Keratinocyte (primary cell): ENCODE results near the gene KCTD1. TPM values are rescaled to one million over a fixed set of nuclear protein-coding genes. Genes with fewer than 3 reads are reported as not detected.

Experiments used
- DNase-seq: peaks from one replicate; pipeline ENCODE4 v3.0.0-alpha.2; 2011; ENCODE audit warnings: low read depth, missing footprints, low spot score
- FAIRE-seq: peaks from 2 replicates; lab custom pipeline; 2011; peaks lifted over from hg19 to GRCh38; lab: Jason Lieb, UNC
- H2AFZ ChIP-seq: 2 replicates; pipeline ENCODE4 v1.6.0; 2012; ENCODE audit warnings: low read length, control low read depth, inconsistent platforms; ENCODE audit not compliant: control insufficient read depth
- H3K27ac ChIP-seq: 2 replicates; pipeline ENCODE4 v1.5.1; 2011; ENCODE audit warnings: low read length; ENCODE audit not compliant: control insufficient read depth, insufficient read depth
- H3K27me3 ChIP-seq: 3 replicates; pipeline ENCODE4 v1.6.0; 2011; ENCODE audit warnings: low read length; ENCODE audit not compliant: control insufficient read depth, insufficient read depth; ENCODE audit errors: extremely low read depth
- H3K36me3 ChIP-seq, 2 experiments: 2 replicates in 1 of 2; 3 replicates in 1 of 2; pipeline ENCODE4 v1.5.1; 2011; ENCODE audit warnings: low read length in 2 of 2, mild to moderate bottlenecking in 1 of 2; ENCODE audit not compliant: control insufficient read depth in 2 of 2, insufficient read depth in 2 of 2; ENCODE audit errors: extremely low read depth in 1 of 2
- H3K4me1 ChIP-seq: 3 replicates; pipeline ENCODE4 v1.5.1; 2011; ENCODE audit warnings: low read length; ENCODE audit not compliant: control insufficient read depth, insufficient read depth; ENCODE audit errors: extremely low read depth
- H3K4me2 ChIP-seq: 3 replicates; pipeline ENCODE4 v1.6.0; 2011; ENCODE audit warnings: low read depth, low read length; ENCODE audit not compliant: control insufficient read depth, insufficient read depth; ENCODE audit errors: extremely low read depth
- H3K4me3 ChIP-seq, 3 experiments: fragments of 200-600 bp in 1 of 3; sonication (generic) in 1 of 3; 2 replicates in 2 of 3; 3 replicates in 1 of 3; pipeline ENCODE4 v1.5.1; 2011 to 2016; ENCODE audit warnings: low read length in 3 of 3, mild to moderate bottlenecking in 3 of 3, control low read depth in 2 of 3, inconsistent platforms in 1 of 3, low read depth in 1 of 3, mixed read lengths in 1 of 3, mixed run types in 1 of 3, moderate library complexity in 1 of 3; ENCODE audit not compliant: control insufficient read depth in 2 of 3, insufficient read depth in 2 of 3; ENCODE audit errors: extremely low read depth in 1 of 3
- H3K79me2 ChIP-seq: 2 replicates; pipeline ENCODE4 v1.6.0; 2012; ENCODE audit warnings: low read length; ENCODE audit not compliant: control insufficient read depth, insufficient read depth
- H3K9ac ChIP-seq: 3 replicates; pipeline ENCODE4 v1.6.0; 2011; ENCODE audit warnings: low read length; ENCODE audit not compliant: control insufficient read depth, insufficient read depth; ENCODE audit errors: extremely low read depth
- H3K9me1 ChIP-seq: 3 replicates; pipeline ENCODE4 v1.6.0; 2011; ENCODE audit warnings: low read length; ENCODE audit not compliant: control insufficient read depth, insufficient read depth; ENCODE audit errors: extremely low read depth
- H3K9me3 ChIP-seq: 2 replicates; pipeline ENCODE4 v1.5.1; 2012; ENCODE audit warnings: low read depth, low read length; ENCODE audit not compliant: control insufficient read depth
- H4K20me1 ChIP-seq: 3 replicates; pipeline ENCODE4 v1.6.0; 2011; ENCODE audit warnings: low read length; ENCODE audit not compliant: control insufficient read depth, insufficient read depth; ENCODE audit errors: extremely low read depth
- EZH2 ChIP-seq: IDR thresholded peaks from one replicate; pipeline ENCODE4 v1.6.1; 2012; ENCODE audit warnings: inconsistent platforms, mild to moderate bottlenecking, low read length, moderate library complexity
- dilution Hi-C: fragments of 300-500 bp; cut with MboI; formaldehyde crosslinking; loops from one replicate; pipeline ENCODE4 v1.7.0; 2020; ENCODE audit warnings: low sequenced_read_pairs; ENCODE audit not compliant: extremely low pct_ligation_motif_present
- polyA plus RNA-seq, 5 experiments: library from polyadenylated mRNA; depleted of rRNA in 3 of 5; stranded (reverse) in 3 of 5; stranded (forward) in 1 of 5; unstranded in 1 of 5; fragments of >200 nt; gene quantifications; 1 replicate in 1 of 5; 2 replicates in 3 of 5; 3 replicates in 1 of 5; pipeline versions ENCODE4 v1.2.1 to v1.2.3, GENCODE V29; 2011 to 2012; ENCODE audit warnings: missing spikeins in 2 of 5, low read depth in 1 of 5, low replicate concordance in 1 of 5
- TF ChIP-seq, protein P1 (sequence below), 3 experiments: IDR thresholded peaks in 1 of 3; conservative IDR thresholded peaks in 1 of 3; optimal IDR thresholded peaks in 1 of 3; 2 replicates in 2 of 3; 3 replicates in 1 of 3; pipeline versions ENCODE3 to v1.5.1; 2011; ENCODE audit warnings: low read length in 3 of 3, mild to moderate bottlenecking in 3 of 3, moderate library complexity in 2 of 3, control low read depth in 1 of 3, inconsistent platforms in 1 of 3; ENCODE audit not compliant: insufficient read depth in 2 of 3; ENCODE audit errors: extremely low read depth in 1 of 3

The KCTD1 gene
- polyA plus RNA-seq, 1 donor (not counting 4 experiments of a cell fraction or from before 2014, with no cell fraction given), result 32.1 TPM

- FAIRE-seq, result peak; percentile 70
- H3K9ac ChIP-seq, result no peak overlapping the region
- no peak for TF ChIP-seq EZH2
- TF ChIP-seq, protein P1, sequence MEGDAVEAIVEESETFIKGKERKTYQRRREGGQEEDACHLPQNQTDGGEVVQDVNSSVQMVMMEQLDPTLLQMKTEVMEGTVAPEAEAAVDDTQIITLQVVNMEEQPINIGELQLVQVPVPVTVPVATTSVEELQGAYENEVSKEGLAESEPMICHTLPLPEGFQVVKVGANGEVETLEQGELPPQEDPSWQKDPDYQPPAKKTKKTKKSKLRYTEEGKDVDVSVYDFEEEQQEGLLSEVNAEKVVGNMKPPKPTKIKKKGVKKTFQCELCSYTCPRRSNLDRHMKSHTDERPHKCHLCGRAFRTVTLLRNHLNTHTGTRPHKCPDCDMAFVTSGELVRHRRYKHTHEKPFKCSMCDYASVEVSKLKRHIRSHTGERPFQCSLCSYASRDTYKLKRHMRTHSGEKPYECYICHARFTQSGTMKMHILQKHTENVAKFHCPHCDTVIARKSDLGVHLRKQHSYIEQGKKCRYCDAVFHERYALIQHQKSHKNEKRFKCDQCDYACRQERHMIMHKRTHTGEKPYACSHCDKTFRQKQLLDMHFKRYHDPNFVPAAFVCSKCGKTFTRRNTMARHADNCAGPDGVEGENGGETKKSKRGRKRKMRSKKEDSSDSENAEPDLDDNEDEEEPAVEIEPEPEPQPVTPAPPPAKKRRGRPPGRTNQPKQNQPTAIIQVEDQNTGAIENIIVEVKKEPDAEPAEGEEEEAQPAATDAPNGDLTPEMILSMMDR (optimal IDR thresholded peaks at IDR 0.05 in 1 of 3, IDR thresholded peaks at IDR 0.05 in 1 of 3, conservative IDR thresholded peaks at IDR 0.05 in 1 of 3; ENCODE audit: extremely low read depth in 1 of 3, insufficient read depth in 2 of 3, low read length in 3 of 3), result no peak
- peak overlapping the region; percentile 19 for H2AFZ ChIP-seq
- no peak for DNase-seq
- H4K20me1 ChIP-seq, result no peaks in the 10 kb centered on the region
- peaks cover 13% of the 10 kb centered on the region for H3K79me2 ChIP-seq
- H3K27me3 ChIP-seq, result no peaks in the 10 kb centered on the region
- H3K4me2 ChIP-seq, result peak overlapping the region; percentile 69
- dilution Hi-C loops, result no loop called here
- peaks cover 2% of the 10 kb centered on the region for H3K9me1 ChIP-seq
- no peak overlapping the region for H3K4me3 ChIP-seq
- peaks cover 12% of the 10 kb centered on the region for H3K4me1 ChIP-seq
- peak overlapping the region; percentile 59 for H3K27ac ChIP-seq
- H3K36me3 ChIP-seq, result peaks cover 5 to 13% of the 10 kb centered on the region in 2 experiments
- no peaks in the 10 kb centered on the region for H3K9me3 ChIP-seq
These were observed 45.5 kb downstream of the KCTD1 start for GRCh38 chr18:26502823-26503222.

- H3K4me2 ChIP-seq, result no peak overlapping the region
- no peak overlapping the region for H3K9ac ChIP-seq
- dilution Hi-C loops, result no loop called here
- H3K9me3 ChIP-seq, result no peaks in the 10 kb centered on the region
- peaks cover 2% of the 10 kb centered on the region for H3K9me1 ChIP-seq
- peaks cover 6 to 24% of the 10 kb centered on the region in 2 experiments for H3K36me3 ChIP-seq
- no peaks in the 10 kb centered on the region for H4K20me1 ChIP-seq
- TF ChIP-seq, protein P1 (optimal IDR thresholded peaks at IDR 0.05 in 1 of 3, IDR thresholded peaks at IDR 0.05 in 1 of 3, conservative IDR thresholded peaks at IDR 0.05 in 1 of 3; ENCODE audit: extremely low read depth in 1 of 3, insufficient read depth in 2 of 3, low read length in 3 of 3), result no peak
- no peak for TF ChIP-seq EZH2
- no peaks in the 10 kb centered on the region for H3K27me3 ChIP-seq
- no peak for FAIRE-seq
- peaks cover 15% of the 10 kb centered on the region for H3K4me1 ChIP-seq
- no peak overlapping the region for H2AFZ ChIP-seq
- no peak overlapping the region for H3K4me3 ChIP-seq
- DNase-seq, result no peak
- H3K27ac ChIP-seq, result no peak overlapping the region
- H3K79me2 ChIP-seq, result peaks cover 9% of the 10 kb centered on the region
These were observed 50.5 kb downstream of the KCTD1 start for GRCh38 chr18:26497866-26498265.
